Tibial nerve (tissue), 4 donors: ENCODE measurements around the gene B4GALT5.

Experiments used
- CTCF ChIP-seq, 5 experiments: fragments of 200-600 bp in 3 of 5; fragments of 450-650 bp in 2 of 5; sonication (generic) in 3 of 5; IDR thresholded peaks; one replicate each; pipeline ENCODE4 v1.5.1; 2016 to 2019; ENCODE audit warnings: antibody characterized with exemption in 5 of 5, mild to moderate bottlenecking in 3 of 5, moderate library complexity in 2 of 5
- EP300 ChIP-seq, 2 donors: sonication (generic); formaldehyde crosslinking; IDR thresholded peaks; one replicate each; pipeline ENCODE4 v1.6.1; 2017; ENCODE audit warnings: antibody characterized with exemption in 2 of 2, mild to moderate bottlenecking in 1 of 2
- POLR2A ChIP-seq, 2 donors: fragments of 450-650 bp; IDR thresholded peaks; one replicate each; pipeline ENCODE4 v1.6.1; 2017; ENCODE audit warnings: antibody characterized with exemption in 2 of 2, mild to moderate bottlenecking in 2 of 2, moderate library complexity in 2 of 2

- TF ChIP-seq CTCF (IDR thresholded peaks at IDR 0.05) (no peak), EP300 (IDR thresholded peaks at IDR 0.05) (no peak), POLR2A (IDR thresholded peaks at IDR 0.05) (no peak)
These were observed 12.0 kb upstream of the B4GALT5 start for GRCh38 chr20:49725694-49726093.
